ENCODE measurements around the gene COX4I1. TPM values are rescaled to one million over a fixed set of nuclear protein-coding genes. Genes with fewer than 3 reads are reported as not detected.

Gene COX4I1
- total RNA-seq, 1 experiment from 2014 or later = 506 TPM

DNA sequence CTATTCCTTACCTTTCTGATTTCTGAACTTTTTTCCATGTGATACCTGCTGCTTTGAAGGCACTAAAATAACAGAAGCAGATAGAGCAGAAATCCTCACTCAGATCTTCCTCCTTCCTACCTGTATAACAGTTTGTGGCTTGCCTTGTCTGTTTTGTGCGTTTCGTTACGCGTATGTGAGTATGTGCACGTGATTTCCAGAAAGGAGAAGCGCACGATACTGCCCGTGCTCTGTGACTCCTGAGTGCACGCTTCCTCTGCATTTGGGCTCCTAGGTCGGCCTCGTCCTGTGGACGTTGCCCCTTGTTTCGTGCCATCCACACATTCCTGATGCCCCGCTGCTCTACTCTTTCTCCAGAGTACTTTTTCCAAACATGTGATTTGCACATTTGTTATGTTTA lies 4.1 kb downstream of the COX4I1 start:
- peaks cover 11% of the 10 kb centered on the region for H3K23me2 ChIP-seq (ENCODE audit: insufficient read length, low read depth, low read length, poor library complexity, severe bottlenecking)
- no peak overlapping the region; a peak in 2 of 7 replicates for H3K27ac Mint-ChIP-seq
- no peaks in the 10 kb centered on the region for H3K27me3 ChIP-seq (ENCODE audit: insufficient read depth, low read length)

More for the DNA sequence above, 4.1 kb downstream of the COX4I1 start:
- Histone ChIP-seq H3K14ac (ENCODE audit: insufficient read depth, low read length) (no peak overlapping the region), H3K4me2 (ENCODE audit: insufficient read depth, insufficient read length, low read length) (no peak overlapping the region), H3K4ac (ENCODE audit: low read depth, low read length) (no peak overlapping the region), H2BK120ac (ENCODE audit: low read depth, low read length, poor library complexity, severe bottlenecking) (no peak overlapping the region), H4K20me1 (ENCODE audit: control insufficient read depth, insufficient read depth, insufficient read length) (no peaks in the 10 kb centered on the region), H2BK12ac (ENCODE audit: insufficient read length, low read depth, low read length) (no peak overlapping the region), H3K23ac (ENCODE audit: insufficient read length, low read depth, low read length) (no peak overlapping the region), H3K9ac (ENCODE audit: extremely low read depth, insufficient read length, low read length) (no peak overlapping the region), H4K5ac (ENCODE audit: insufficient read length, low read depth, low read length) (no peak overlapping the region), H4K8ac (replicated peaks; ENCODE audit: insufficient read length, low read depth, low read length) (no peak overlapping the region), H2AK5ac (ENCODE audit: insufficient read length, low read length) (no peak overlapping the region), H3K9me3 (ENCODE audit: control insufficient read depth, low read depth, low read length) (no peaks in the 10 kb centered on the region), H3T11ph (ENCODE audit: low read length) (no peak overlapping the region), H3K18ac (ENCODE audit: insufficient read length, low read depth, low read length) (no peak overlapping the region), H3K79me1 (ENCODE audit: insufficient read depth, low read depth, low read length, poor library complexity, severe bottlenecking) (peaks cover 11% of the 10 kb centered on the region), H2BK5ac (ENCODE audit: insufficient read length, low read length) (no peak overlapping the region), H3K27ac (ENCODE audit: insufficient read length, low read depth, low read length) (no peak overlapping the region), H4K91ac (ENCODE audit: insufficient read length, low read depth, low read length) (no peak overlapping the region), H2BK15ac (ENCODE audit: low read depth, low read length) (no peak overlapping the region), H3K56ac (ENCODE audit: insufficient read length, low read depth, low read length) (no peak overlapping the region), H2BK20ac (ENCODE audit: low read depth, low read length, poor library complexity, severe bottlenecking) (no peak overlapping the region), H2AFZ (ENCODE audit: low read length) (no peak overlapping the region), H3K79me2 (ENCODE audit: insufficient read depth, low read length) (peaks cover 12% of the 10 kb centered on the region), H3K4me1 (ENCODE audit: insufficient read depth, low read length) (no peaks in the 10 kb centered on the region; the same call in 1 of the 2 replicates)
- peaks cover 56 to 67% (median 62%) of the 10 kb centered on the region in 3 experiments for H3K36me3 Mint-ChIP-seq (ENCODE audit: insufficient read depth in 1 of 3, low read depth in 3 of 3)
- H3K27me3 Mint-ChIP-seq (ENCODE audit: low read depth) = no peaks in the 10 kb centered on the region; the same call in 1 of the 2 replicates
- WGBS (ENCODE audit: extremely low coverage, insufficient read length, low lambda C conversion rate) = no CpG with 5 or more reads among the region's 14 CpGs
- H3K4me1 Mint-ChIP-seq = peaks cover 9 to 10% of the 10 kb centered on the region in 2 experiments
- no peak overlapping the region for H3K4me3 Mint-ChIP-seq
- no peak for DNase-seq
- H3K9me3 Mint-ChIP-seq = no peaks in the 10 kb centered on the region
- TF ChIP-seq CTCF (conservative IDR thresholded peaks at IDR 0.05) = no peak

All from H9 (cell line).